Mesenchymal stem cell (in vitro differentiated cells and primary cell): ENCODE data around the gene NAA60.

Experiments
- DNase-seq: peaks from one replicate; pipeline ENCODE4 v3.0.0-alpha.2; 2013
- H2AFZ ChIP-seq: one replicate; pipeline ENCODE4 v1.6.1; 2013; ENCODE audit warnings: low read depth, mild to moderate bottlenecking, control low read depth, inconsistent platforms, low read length, moderate library complexity
- H2AK5ac ChIP-seq: 2 replicates; pipeline ENCODE4 v1.6.1; 2013; ENCODE audit warnings: low read length, moderate library complexity, mild to moderate bottlenecking, inconsistent platforms; ENCODE audit not compliant: severe bottlenecking
- H2BK120ac ChIP-seq: one replicate; pipeline ENCODE4 v1.6.1; 2013; ENCODE audit warnings: low read depth, mild to moderate bottlenecking, inconsistent platforms, low read length, moderate library complexity
- H2BK12ac ChIP-seq, 2 experiments: one replicate each; pipeline ENCODE4 v1.6.1; 2013; ENCODE audit warnings: inconsistent platforms in 2 of 2, low read length in 2 of 2, mild to moderate bottlenecking in 2 of 2, moderate library complexity in 2 of 2, control low read depth in 1 of 2
- H2BK15ac ChIP-seq: one replicate; pipeline ENCODE4 v1.6.1; 2013; ENCODE audit warnings: mild to moderate bottlenecking, low read depth, inconsistent platforms; ENCODE audit not compliant: poor library complexity, severe bottlenecking
- H2BK5ac ChIP-seq: 2 replicates; pipeline ENCODE4 v1.6.1; 2013; ENCODE audit warnings: low read depth, mild to moderate bottlenecking, low read length, control low read depth, inconsistent platforms; ENCODE audit not compliant: poor library complexity, severe bottlenecking
- H3K14ac ChIP-seq, 2 experiments: one replicate each; pipeline ENCODE4 v1.6.1; 2013; ENCODE audit warnings: inconsistent platforms in 2 of 2, low read length in 2 of 2, control low read depth in 1 of 2, mild to moderate bottlenecking in 1 of 2, moderate library complexity in 1 of 2
- H3K18ac ChIP-seq, 2 experiments: one replicate each; pipeline ENCODE4 v1.6.1; 2013; ENCODE audit warnings: inconsistent platforms in 2 of 2, low read length in 2 of 2, control low read depth in 1 of 2, low read depth in 1 of 2, mild to moderate bottlenecking in 1 of 2
- H3K23ac ChIP-seq, 2 experiments: one replicate each; pipeline ENCODE4 v1.6.1; 2013; ENCODE audit warnings: inconsistent platforms in 2 of 2, low read length in 2 of 2, mild to moderate bottlenecking in 2 of 2, moderate library complexity in 2 of 2, control low read depth in 1 of 2
- H3K27ac ChIP-seq: 2 replicates; pipeline ENCODE4 v1.5.1; 2013; ENCODE audit warnings: mild to moderate bottlenecking, moderate library complexity, low read length, control low read depth, inconsistent platforms; ENCODE audit not compliant: poor library complexity, severe bottlenecking
- H3K27me3 ChIP-seq, 2 experiments: 2 replicates each; pipeline versions ENCODE4 v1.6.1 to v1.7.0; 2013; ENCODE audit warnings: low read length in 2 of 2, mild to moderate bottlenecking in 2 of 2, moderate library complexity in 2 of 2, control low read depth in 1 of 2, inconsistent platforms in 1 of 2; ENCODE audit not compliant: control insufficient read depth in 1 of 2, insufficient read depth in 1 of 2
- H3K36me3 ChIP-seq, 2 experiments: 2 replicates each; pipeline versions ENCODE4 v1.6.1 to v1.7.0; 2013; ENCODE audit warnings: low read length in 2 of 2, control low read depth in 1 of 2, inconsistent platforms in 1 of 2, low read depth in 1 of 2, mild to moderate bottlenecking in 1 of 2; ENCODE audit not compliant: insufficient read depth in 2 of 2, control insufficient read depth in 1 of 2
- H3K4ac ChIP-seq, 2 experiments: one replicate each; pipeline ENCODE4 v1.6.1; 2013; ENCODE audit warnings: inconsistent platforms in 2 of 2, low read length in 2 of 2, mild to moderate bottlenecking in 2 of 2, moderate library complexity in 2 of 2, control low read depth in 1 of 2, low read depth in 1 of 2
- H3K4me1 ChIP-seq: 2 replicates; pipeline ENCODE4 v1.6.1; 2013; ENCODE audit warnings: low read depth, low read length, control low read depth; ENCODE audit not compliant: control insufficient read depth, insufficient read depth
- H3K4me2 ChIP-seq: 2 replicates; pipeline ENCODE4 v1.6.1; 2013; ENCODE audit warnings: low read length, mild to moderate bottlenecking, inconsistent platforms; ENCODE audit not compliant: poor library complexity, severe bottlenecking
- H3K4me3 ChIP-seq, 2 experiments: 2 replicates each; pipeline versions ENCODE4 v1.5.1 to v1.7.0; 2013; ENCODE audit warnings: low read length in 2 of 2, mild to moderate bottlenecking in 2 of 2, control low read depth in 1 of 2, low read depth in 1 of 2; ENCODE audit not compliant: insufficient read depth in 1 of 2
- H3K79me1 ChIP-seq: replicated peaks from 2 replicates; pipeline ENCODE4 v1.6.1; 2013; ENCODE audit warnings: mild to moderate bottlenecking, control low read depth, low read length, inconsistent platforms; ENCODE audit not compliant: poor library complexity, severe bottlenecking
- H3K9ac ChIP-seq: 2 replicates; pipeline ENCODE4 v1.7.0; 2013; ENCODE audit warnings: mild to moderate bottlenecking, low read length, moderate library complexity
- H3K9me3 ChIP-seq: 2 replicates; pipeline ENCODE4 v1.7.0; 2013; ENCODE audit warnings: mild to moderate bottlenecking, low read length; ENCODE audit not compliant: control insufficient read depth
- H4K8ac ChIP-seq: one replicate; pipeline ENCODE4 v1.6.1; 2013; ENCODE audit warnings: inconsistent platforms, mild to moderate bottlenecking, low read length, moderate library complexity
- H4K91ac ChIP-seq: one replicate; pipeline ENCODE4 v1.6.1; 2013; ENCODE audit warnings: mild to moderate bottlenecking, low read length, inconsistent platforms
- WGBS: methylation state at CpG from one replicate; pipeline ENCODE4 v1.1.7; 2013; ENCODE audit warnings: mixed read lengths; 5-methylcytosine and 5-hydroxymethylcytosine counted together

Gene NAA60

DNA sequence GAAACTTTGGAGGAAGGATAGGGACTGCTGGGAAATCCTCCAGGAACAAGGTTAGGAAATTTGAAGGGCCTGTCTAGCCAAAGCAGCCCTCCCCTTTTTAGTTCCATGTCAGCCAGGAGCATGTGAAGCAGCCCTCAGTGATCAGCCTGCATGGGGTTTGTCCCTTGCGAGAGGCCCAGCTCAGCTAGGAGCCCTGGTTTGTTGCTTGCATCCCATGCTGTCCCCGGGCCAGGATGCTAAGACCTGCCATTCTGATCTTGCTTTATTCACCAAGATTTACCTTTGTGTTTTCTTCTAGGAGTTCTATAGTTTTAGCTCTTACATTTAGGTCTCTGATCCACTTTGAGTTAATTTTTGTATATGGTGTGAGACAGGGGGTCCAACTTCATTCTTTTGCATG, 84.9 kb downstream of the NAA60 start:
- H3K27me3 ChIP-seq, result no peaks in the 10 kb centered on the region
- H2BK12ac ChIP-seq, result no peak overlapping the region
- no peak overlapping the region for H3K4ac ChIP-seq
- no peak overlapping the region for H4K91ac ChIP-seq
- H3K4me1 ChIP-seq, result no peaks in the 10 kb centered on the region
- no peak overlapping the region for H2BK15ac ChIP-seq
- no peaks in the 10 kb centered on the region for H3K9me3 ChIP-seq
- no peak overlapping the region for H3K18ac ChIP-seq
- H3K23ac ChIP-seq, result no peak overlapping the region
- H3K4me3 ChIP-seq, result no peak overlapping the region
- H3K79me1 ChIP-seq, result peaks cover 2% of the 10 kb centered on the region
- H3K36me3 ChIP-seq, result peaks cover 41 to 78% of the 10 kb centered on the region in 2 experiments
- H2BK120ac ChIP-seq, result no peak overlapping the region
- no peak overlapping the region for H2AK5ac ChIP-seq
- no peak overlapping the region for H3K14ac ChIP-seq
- H2AFZ ChIP-seq, result no peak overlapping the region
- no peak overlapping the region for H3K4me2 ChIP-seq
- H3K9ac ChIP-seq, result no peak overlapping the region
- DNase-seq, result no peak
- no peak overlapping the region for H2BK5ac ChIP-seq
- no peak overlapping the region for H4K8ac ChIP-seq
- 100% methylated on average over 1 of the region's 2 CpGs for WGBS
- no peak overlapping the region for H3K27ac ChIP-seq

DNA sequence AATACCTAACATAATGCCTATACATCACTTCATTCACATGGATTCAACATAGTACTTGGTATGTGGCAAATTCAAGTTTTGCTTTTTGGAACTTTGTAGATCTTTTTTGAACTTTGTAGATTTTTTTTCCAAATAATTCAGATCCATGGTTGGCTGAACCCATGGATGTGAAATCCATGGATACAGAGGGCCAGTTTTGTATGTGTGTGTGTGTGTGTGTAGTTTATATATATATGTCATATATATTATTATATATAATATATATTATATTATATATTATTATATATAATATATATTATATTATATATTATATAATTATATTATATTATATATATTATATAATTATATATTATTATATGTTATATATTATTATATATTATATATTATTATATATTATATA, 85.7 kb downstream of the NAA60 start:
- Histone ChIP-seq H2BK15ac (no peak overlapping the region), H2BK5ac (no peak overlapping the region), H4K8ac (no peak overlapping the region), H3K36me3 (peaks cover 41 to 78% of the 10 kb centered on the region in 2 experiments), H3K14ac (no peak overlapping the region), H3K18ac (no peak overlapping the region), H4K91ac (no peak overlapping the region), H3K23ac (no peak overlapping the region), H2AK5ac (no peak overlapping the region), H3K9me3 (no peaks in the 10 kb centered on the region), H3K4me3 (no peak overlapping the region), H2AFZ (no peak overlapping the region), H3K4me2 (no peak overlapping the region), H3K79me1 (peaks cover 2% of the 10 kb centered on the region), H2BK120ac (no peak overlapping the region), H3K27me3 (no peaks in the 10 kb centered on the region), H2BK12ac (no peak overlapping the region), H3K4ac (no peak overlapping the region), H3K27ac (no peak overlapping the region), H3K9ac (no peak overlapping the region), H3K4me1 (no peaks in the 10 kb centered on the region)
- DNase-seq, result no peak

DNA sequence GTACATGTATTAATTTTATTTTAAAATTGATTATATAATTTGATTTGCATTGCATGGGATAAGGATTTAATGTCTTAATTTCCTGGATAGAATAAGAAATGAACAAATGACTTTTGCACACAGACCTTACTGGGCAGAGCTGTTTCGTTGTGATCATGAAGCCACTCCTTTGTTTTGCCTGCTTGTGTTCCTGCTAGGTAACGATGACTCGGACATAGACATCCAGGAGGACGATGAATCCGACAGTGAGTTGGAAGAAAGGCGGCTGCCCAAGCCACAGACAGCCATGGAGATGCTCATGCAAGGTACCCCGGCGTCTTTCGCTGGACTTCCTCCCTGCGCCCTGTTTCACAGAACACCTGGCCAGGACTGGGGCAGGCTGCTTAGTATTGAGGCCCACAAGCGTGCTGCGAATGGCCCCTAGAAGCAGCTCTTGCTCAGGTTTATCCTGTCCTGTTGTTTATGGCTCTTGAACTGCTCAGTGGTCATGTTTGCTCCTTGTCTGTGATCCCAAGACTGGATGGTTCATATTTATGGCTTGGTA, 87.0 kb downstream of the NAA60 start:
- H2BK120ac ChIP-seq, result no peak overlapping the region
- H4K8ac ChIP-seq, result no peak overlapping the region
- no peak for DNase-seq
- no peak overlapping the region for H3K9ac ChIP-seq
- H4K91ac ChIP-seq, result no peak overlapping the region
- H2BK15ac ChIP-seq, result no peak overlapping the region
- H2AFZ ChIP-seq, result no peak overlapping the region
- H3K14ac ChIP-seq, result no peak overlapping the region
- no peak overlapping the region for H3K23ac ChIP-seq
- no peak overlapping the region for H2BK12ac ChIP-seq
- no peak overlapping the region for H3K18ac ChIP-seq
- H3K27ac ChIP-seq, result no peak overlapping the region
- peaks cover 2% of the 10 kb centered on the region for H3K79me1 ChIP-seq
- no peaks in the 10 kb centered on the region for H3K27me3 ChIP-seq
- peaks cover 48 to 77% of the 10 kb centered on the region in 2 experiments for H3K36me3 ChIP-seq
- H3K9me3 ChIP-seq, result no peaks in the 10 kb centered on the region
- H3K4me1 ChIP-seq, result no peaks in the 10 kb centered on the region
- no peak overlapping the region for H3K4me2 ChIP-seq
- WGBS, result 95% methylated on average over 10 of the region's 12 CpGs
- no peak overlapping the region for H3K4ac ChIP-seq
- H2BK5ac ChIP-seq, result no peak overlapping the region
- no peak overlapping the region for H3K4me3 ChIP-seq
- H2AK5ac ChIP-seq, result no peak overlapping the region

DNA sequence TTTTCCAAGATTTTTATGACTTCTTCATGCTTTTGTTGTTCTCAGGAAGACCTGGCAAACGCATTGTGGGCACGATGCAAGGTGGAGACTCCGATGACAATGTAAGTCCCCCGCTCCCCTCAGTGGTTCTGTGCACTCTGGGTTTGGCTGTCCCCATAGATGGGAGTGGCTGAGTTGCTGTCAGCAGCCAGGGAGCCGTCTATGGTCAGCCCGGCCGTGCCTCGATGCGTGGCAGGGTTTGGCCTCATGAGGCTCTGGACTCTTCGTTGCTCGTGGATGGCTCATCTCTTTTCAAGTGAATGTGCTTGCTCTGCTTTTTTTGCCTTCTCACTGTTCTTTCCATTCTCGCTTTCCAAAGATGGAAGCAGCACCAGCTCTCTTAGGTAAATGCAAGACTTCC, 89.3 kb downstream of the NAA60 start:
- Histone ChIP-seq H3K18ac (no peak overlapping the region), H3K9ac (no peak overlapping the region), H2BK15ac (no peak overlapping the region), H2AFZ (no peak overlapping the region), H3K14ac (no peak overlapping the region), H3K36me3 (peaks cover 46 to 78% of the 10 kb centered on the region in 2 experiments), H4K8ac (no peak overlapping the region), H3K79me1 (no peaks in the 10 kb centered on the region), H2AK5ac (no peak overlapping the region), H3K4ac (no peak overlapping the region), H3K23ac (no peak overlapping the region), H3K27me3 (no peaks in the 10 kb centered on the region), H2BK120ac (no peak overlapping the region), H2BK5ac (no peak overlapping the region), H3K4me1 (peaks cover 4% of the 10 kb centered on the region), H4K91ac (no peak overlapping the region), H3K9me3 (no peaks in the 10 kb centered on the region), H3K27ac (no peak overlapping the region), H2BK12ac (no peak overlapping the region), H3K4me3 (no peak overlapping the region), H3K4me2 (no peak overlapping the region)
- no peak for DNase-seq
- WGBS, result 98% methylated on average over 12 of the region's 12 CpGs
